ENCODE data around the gene BRPF1.

The BRPF1 gene

GRCh38 chr3:9732740-9733115, 1.2 kb downstream of the BRPF1 start:
- DNase-seq, result no peak

GRCh38 chr3:9736831-9737230, 5.3 kb downstream of the BRPF1 start:
- DNase-seq, result no peak

- DNase-seq, result no peak
These were observed 7.6 kb downstream of the BRPF1 start for GRCh38 chr3:9739181-9739580.

GRCh38 chr3:9742560-9742959, 11.0 kb downstream of the BRPF1 start:
- no peak for DNase-seq

- DNase-seq, result no peak
These were observed 12.0 kb downstream of the BRPF1 start for GRCh38 chr3:9743548-9743947.

- no peak for DNase-seq
These were observed 12.6 kb downstream of the BRPF1 start for GRCh38 chr3:9744162-9744561.

- no peak for DNase-seq
These were observed 14.0 kb downstream of the BRPF1 start for GRCh38 chr3:9745521-9745920.

GRCh38 chr3:9746330-9746729, 14.8 kb downstream of the BRPF1 start:
- DNase-seq, result no peak

GRCh38 chr3:9747267-9747666, 15.7 kb downstream of the BRPF1 start:
- no peak for DNase-seq

- no peak for DNase-seq
These were observed 16.5 kb downstream of the BRPF1 start for GRCh38 chr3:9748031-9748430.

- DNase-seq, result peak; percentile 10
These were observed 17.7 kb downstream of the BRPF1 start for GRCh38 chr3:9749296-9749644.

GRCh38 chr3:9749645-9750555, 18.4 kb downstream of the BRPF1 start, which contains the start of gene OGG1:
TSS of gene OGG1 (plus strand) at chr3:9749952. CDS start at chr3:9750287, 335 bp downstream.
- peak; percentile 96 for DNase-seq

GRCh38 chr3:9750556-9751411, 19.2 kb downstream of the BRPF1 start:
- no peak for DNase-seq

- DNase-seq, result no peak
These were observed 23.1 kb downstream of the BRPF1 start for GRCh38 chr3:9754678-9755077.

GRCh38 chr3:9757427-9757826, 25.9 kb downstream of the BRPF1 start:
- DNase-seq, result no peak

GRCh38 chr3:9760779-9761505, 29.4 kb downstream of the BRPF1 start:
- DNase-seq, result no peak

- DNase-seq, result no peak
These were observed 30.4 kb downstream of the BRPF1 start for GRCh38 chr3:9761919-9762318.

- DNase-seq, result no peak
These were observed 31.3 kb downstream of the BRPF1 start for GRCh38 chr3:9762871-9763270.

GRCh38 chr3:9765865-9766264, 34.3 kb downstream of the BRPF1 start:
- DNase-seq, result no peak

- DNase-seq, result no peak
These were observed 35.9 kb downstream of the BRPF1 start for GRCh38 chr3:9767418-9767817.

- DNase-seq, result no peak
These were observed 36.7 kb downstream of the BRPF1 start for GRCh38 chr3:9768141-9768775.

GRCh38 chr3:9769012-9769411, 37.5 kb downstream of the BRPF1 start:
- DNase-seq, result no peak
